Midbrain (tissue), 1 donor: ENCODE results near the gene KLHDC3.

Experiments used
- DNase-seq: peaks from one replicate; lab custom pipeline; 2025; lab: John Stamatoyannopoulos, UW

The KLHDC3 gene

GRCh38 chr6:43058531-43058930 lies 44.5 kb downstream of the KLHDC3 start:
- DNase-seq, result no peak

GRCh38 chr6:43059168-43060033 lies 45.4 kb downstream of the KLHDC3 start, which contains the start of the genes KLC4 and MRPL2:
Gene KLC4, plus strand, starts transcription at chr6:43059631. Its CDS starts 1,705 bp downstream, at chr6:43061336.
Gene MRPL2, minus strand, starts transcription at chr6:43059434. Its CDS starts 53 bp downstream, at chr6:43059381.
- peak; percentile 100 for DNase-seq

- DNase-seq, result no peak
These were observed 46.1 kb downstream of the KLHDC3 start for GRCh38 chr6:43060034-43060754.

GRCh38 chr6:43060755-43061633 lies 46.9 kb downstream of the KLHDC3 start:
- DNase-seq, result no peak

GRCh38 chr6:43061861-43062260 lies 47.8 kb downstream of the KLHDC3 start:
- DNase-seq, result no peak

- DNase-seq, result no peak
These were observed 48.8 kb downstream of the KLHDC3 start for GRCh38 chr6:43062818-43063217.

GRCh38 chr6:43070028-43070632 lies 56.1 kb downstream of the KLHDC3 start:
- no peak for DNase-seq
